GM18868 (cell line): ENCODE results near the gene DCPS.
"Not testable (repeated sequence)": the region's sequence is repeated elsewhere in the genome, so short reads cannot be mapped to it uniquely, and the experiment has no call there.

Source experiments
- ATAC-seq: cut with Tn5 transposase; IDR thresholded peaks from one replicate; pipeline ENCODE4 v1.9.1; 2021; ENCODE audit warnings: mild to moderate bottlenecking, moderate library complexity; ENCODE audit not compliant: unreplicated experiment

Gene DCPS

DNA sequence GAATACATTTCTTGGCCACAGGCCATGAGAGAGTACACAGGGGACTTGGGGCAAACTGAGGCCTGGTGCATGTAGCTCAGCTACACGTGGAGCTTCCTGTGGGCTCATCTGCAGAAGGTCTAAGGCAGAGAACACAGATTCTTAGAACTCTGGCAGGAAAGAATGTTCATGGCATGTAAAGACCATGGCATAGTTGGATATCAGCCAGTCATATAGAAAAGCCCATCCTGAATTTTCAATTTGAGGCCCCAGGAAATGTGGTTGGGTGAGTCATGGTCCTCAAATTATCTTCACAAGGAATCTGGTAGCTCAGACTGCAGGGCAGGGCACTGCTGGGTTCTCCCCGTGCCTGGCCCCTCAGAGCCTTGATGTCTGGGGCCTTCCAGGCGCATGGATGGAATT is 37.9 kb downstream of the DCPS start:
- no peak for ATAC-seq

DNA sequence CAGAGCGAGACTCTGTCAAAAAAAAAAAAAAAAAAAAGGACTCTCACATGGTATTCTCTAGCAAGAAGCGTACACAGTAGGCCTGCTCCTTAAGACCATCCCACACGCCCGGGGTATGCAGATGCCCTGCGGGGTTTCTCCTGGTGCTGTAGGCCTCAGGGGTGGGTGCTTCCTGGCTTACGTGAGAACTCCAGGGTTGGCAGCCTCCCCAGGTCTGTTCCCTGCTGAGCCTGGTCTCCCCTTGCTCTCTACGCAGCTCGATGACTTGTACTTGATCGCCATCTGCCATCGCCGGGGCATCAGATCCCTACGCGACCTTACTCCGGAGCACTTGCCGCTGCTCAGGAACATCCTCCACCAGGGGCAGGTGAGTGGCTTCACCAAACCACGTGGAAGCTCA is 39.2 kb downstream of the DCPS start:
- no peak for ATAC-seq

DNA sequence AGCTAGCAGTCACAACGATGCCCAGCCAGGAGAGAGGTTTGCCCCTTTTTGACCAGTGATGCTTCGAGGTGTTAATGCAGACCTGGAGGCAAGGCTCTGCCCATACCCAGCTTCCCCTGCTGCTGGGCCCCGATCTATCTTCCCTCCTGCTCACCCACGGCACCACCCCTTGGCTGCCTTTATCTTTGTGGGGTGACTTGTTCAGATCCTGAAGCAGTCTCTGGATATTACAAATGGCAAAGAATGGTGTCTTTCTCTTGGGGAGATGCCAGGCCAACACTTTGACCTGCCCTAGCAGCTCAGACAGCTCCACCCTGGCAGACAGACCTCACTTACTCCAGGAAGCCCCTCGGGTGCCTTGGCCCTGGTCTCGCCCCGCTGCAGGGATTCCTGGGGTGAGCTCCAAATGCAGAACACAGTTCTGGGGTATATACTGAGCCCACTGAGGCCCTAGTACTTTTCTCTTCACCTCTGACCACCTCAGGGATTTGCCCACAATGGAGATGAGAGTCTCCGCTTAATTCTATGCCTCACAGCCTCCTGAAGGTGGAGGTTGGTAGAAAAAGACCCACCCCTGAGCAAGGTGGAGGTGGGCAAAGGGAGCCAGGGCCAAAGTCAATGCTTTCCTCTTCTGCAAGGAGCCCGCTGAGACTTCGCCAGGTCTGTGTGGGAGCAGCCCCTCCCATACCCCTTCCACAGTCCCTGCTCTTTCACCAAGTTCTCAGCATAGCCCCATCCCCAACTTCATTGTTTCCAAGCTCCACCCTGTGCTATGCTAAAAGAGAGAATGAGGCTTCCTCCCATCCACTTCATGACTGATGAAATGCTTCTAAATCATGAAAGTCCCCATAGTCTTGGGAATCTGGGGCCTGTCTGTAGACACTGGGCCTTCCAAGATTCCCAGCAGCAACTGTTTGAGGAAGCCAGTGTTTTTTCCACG is 40.6 kb downstream of the DCPS start:
- no peak for ATAC-seq

DNA sequence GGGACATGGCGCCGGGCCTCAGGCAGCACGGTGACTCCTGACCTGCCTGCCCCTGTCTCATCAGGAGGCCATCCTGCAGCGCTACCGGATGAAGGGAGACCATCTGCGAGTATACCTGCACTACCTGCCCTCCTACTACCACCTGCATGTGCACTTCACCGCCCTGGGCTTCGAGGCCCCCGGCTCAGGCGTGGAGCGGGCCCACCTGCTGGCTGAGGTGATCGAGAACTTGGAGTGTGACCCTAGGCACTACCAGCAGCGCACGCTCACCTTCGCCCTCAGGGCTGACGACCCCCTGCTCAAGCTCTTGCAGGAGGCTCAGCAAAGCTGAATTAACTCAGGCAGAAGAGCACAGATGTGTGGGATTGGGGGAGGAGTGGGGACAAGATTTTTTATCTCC is 41.4 kb downstream of the DCPS start:
- no peak for ATAC-seq

DNA sequence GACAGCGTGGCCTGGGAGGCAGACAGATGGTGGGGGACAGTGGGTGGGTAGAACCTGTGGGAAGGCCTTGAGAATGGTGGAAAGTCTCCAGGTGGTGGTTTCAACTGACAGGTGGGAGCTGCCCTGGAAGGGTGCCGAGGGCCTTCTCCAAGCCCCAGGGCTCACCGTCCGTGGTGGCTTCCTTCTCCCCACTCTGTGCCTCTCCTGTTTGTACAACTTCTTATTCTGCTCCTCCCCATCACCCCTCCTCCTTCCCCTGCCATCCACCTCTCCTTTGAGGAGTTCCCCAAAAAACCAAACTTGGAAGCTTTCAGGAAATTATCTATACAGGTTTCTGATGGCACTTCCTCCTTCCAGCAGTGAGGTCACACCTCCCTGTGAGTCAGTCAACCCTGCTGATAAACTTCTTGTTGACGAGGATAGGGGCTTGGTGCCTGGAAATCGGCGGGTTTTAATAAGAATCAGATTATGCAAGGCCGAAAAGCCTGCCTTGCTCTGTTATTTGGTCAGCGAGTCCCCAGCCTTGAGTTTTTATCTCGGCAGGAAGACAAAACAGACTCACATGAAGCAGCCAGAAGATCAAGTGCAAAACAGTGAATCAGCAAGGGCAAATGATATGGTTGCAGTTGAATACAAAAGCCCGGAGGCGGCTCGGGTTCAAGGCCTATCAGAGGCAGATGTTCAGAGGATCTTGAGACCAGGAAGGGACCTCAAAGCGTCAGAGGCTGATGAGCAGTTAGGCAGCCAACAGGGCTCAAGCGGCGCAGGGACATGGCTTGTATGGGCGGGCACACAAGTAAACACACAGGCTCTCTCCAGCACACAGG is 42.1 kb downstream of the DCPS start:
- no peak for ATAC-seq

DNA sequence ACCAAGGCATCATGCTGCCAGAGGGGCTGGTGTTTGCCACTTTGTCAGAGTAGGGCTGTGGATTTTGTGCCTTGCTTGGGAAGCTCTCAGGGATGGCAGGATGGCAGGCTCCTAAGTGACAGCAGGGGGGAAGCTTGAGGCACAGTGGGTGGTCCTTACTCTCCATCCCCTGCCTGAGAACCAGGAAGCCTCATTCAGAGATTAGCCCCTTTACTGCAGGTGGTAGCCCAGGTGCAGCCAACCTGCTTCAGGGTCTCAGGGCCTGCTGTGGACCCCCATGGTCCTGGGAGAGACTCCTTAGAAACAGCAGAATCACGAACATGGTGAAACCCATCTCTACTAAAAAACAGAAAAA is 42.7 kb downstream of the DCPS start:
- no peak for ATAC-seq

DNA sequence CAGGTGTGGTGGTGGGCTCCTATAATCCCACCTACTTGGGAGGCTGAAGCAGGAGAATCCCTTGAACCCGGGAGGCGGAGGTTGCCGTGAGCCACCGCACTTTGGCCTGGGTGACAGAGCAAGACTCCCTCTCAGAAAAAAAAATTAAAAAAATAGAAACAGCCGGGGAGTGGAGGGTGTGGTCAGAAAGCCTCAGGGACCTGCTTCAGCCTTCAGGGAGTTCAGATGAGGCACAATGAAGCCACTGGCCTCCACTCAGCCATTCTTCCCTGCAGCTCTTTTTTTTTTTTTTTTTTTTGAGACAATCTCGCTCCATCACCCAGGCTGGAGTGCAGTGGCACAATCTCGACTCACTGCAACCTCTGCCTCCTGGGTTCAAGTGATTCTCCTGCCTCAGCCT is 43.1 kb downstream of the DCPS start:
- not testable (repeated sequence) for ATAC-seq

DNA sequence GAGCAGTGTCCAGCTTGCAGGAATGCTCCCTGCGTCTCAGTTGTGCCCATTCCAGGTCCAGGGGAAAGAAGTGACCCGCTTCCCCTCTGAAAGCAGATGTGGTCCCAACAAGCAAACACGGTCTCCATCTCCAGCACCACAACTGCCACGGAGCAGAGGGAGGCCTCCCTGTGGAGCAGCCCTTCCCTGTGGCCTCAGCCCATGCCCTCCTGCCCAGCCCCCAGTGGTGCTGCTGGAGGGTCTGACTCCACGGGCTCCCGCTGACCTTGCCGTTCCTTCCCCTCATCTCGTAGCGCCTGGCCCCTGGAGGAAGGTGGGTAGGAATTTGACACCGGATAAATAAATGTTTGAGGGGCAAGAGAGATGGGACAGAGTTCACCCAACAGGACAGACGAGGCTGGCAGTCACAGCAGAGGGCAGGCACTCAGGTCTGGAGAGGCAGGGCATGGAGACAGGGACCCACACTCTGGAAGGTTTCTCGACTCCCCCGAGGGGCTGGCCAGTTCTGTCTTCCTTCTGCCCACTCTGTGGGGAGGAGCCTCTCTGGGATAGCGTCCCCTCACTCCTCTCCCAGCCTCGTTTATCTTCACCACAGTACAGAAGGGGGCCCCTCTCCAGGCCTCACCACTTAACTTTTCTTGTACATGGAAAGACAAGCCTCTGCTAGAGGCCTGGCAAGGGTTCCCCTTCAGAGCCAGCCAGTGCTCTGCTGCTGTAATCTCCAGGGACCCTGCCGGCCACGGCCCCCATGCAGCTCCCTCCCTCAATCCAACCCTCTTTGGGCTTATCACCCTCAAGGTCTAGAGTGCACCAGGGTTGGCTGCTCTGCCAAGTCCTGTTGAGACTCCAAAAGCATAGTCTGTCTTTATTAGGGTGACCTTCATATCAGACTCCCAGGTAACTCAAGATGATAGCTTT is 44.1 kb downstream of the DCPS start:
- no peak for ATAC-seq

DNA sequence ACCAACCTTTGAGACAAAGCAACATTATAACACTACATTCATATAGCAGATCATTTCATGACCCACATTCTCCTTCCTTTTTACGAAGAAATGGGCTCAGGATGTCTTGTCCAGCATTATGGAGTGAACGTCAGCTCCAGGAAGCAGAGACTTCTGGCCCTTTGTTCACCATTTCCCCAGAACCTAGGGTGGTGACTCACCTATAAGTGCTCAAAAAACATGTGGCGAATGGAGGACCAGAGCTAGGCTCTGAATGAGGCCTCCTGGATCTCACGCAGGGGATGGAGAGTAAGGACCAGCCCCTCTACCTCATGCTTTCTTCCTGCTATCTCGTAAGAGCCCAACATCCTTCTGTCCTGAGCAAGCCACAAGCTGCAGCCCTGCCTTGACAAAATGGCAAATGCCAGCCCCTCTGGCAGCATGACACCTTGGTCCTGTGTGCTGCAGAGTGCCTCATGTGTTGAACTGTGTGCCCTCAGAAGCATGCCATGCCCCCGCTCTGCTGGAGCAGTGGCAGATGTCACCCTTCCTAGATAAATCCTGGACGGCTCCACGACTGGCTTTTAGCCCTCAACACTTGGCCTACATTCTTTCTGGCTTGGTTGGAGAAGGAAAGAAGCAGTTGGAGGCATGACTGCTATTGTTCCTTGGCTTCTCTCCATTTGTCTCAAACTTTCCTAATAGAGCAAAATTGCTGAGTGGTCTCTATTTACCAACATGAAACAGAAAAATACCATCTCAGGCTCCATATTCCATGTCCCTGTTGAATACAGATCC is 45.1 kb downstream of the DCPS start:
- ATAC-seq, result no peak

DNA sequence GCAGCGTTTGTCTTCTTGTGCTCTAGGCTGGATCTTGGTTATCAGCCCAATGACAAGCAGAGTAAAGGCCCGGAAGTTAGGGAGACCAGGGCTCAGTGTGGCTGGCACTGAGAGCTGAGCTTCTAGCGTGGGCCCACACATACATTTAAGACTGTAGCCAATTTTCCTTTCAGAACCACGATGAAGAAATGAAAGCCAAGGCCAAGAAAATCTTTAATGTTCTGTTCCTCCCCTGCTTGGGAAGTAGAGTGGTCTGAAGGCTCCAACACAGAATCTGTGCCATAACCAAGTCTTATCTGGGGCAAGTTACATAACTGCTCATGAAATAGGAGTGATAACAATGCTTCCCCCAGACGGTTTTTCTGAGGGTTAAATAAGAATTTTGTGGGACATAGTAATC is 47.0 kb downstream of the DCPS start:
- no peak for ATAC-seq

DNA sequence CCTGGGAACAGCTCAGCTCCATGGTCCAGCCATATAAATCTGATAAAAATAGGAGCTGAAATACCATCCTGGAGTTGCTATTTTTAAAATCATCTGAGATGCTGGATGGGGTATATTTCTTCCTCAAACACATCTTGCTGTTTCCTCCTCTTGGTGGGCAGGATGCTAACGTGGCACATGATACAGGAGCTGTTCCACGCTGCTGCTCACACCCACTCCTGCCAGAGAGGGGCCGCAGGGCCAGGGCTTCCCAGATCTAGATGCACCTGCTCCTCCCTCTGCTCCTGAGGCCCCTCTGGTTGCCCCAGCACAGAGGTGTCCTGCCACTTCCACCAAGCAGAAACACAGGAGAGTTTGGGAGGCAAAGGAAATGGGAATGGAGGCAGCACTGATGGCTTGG is 48.3 kb downstream of the DCPS start:
- no peak for ATAC-seq

DNA sequence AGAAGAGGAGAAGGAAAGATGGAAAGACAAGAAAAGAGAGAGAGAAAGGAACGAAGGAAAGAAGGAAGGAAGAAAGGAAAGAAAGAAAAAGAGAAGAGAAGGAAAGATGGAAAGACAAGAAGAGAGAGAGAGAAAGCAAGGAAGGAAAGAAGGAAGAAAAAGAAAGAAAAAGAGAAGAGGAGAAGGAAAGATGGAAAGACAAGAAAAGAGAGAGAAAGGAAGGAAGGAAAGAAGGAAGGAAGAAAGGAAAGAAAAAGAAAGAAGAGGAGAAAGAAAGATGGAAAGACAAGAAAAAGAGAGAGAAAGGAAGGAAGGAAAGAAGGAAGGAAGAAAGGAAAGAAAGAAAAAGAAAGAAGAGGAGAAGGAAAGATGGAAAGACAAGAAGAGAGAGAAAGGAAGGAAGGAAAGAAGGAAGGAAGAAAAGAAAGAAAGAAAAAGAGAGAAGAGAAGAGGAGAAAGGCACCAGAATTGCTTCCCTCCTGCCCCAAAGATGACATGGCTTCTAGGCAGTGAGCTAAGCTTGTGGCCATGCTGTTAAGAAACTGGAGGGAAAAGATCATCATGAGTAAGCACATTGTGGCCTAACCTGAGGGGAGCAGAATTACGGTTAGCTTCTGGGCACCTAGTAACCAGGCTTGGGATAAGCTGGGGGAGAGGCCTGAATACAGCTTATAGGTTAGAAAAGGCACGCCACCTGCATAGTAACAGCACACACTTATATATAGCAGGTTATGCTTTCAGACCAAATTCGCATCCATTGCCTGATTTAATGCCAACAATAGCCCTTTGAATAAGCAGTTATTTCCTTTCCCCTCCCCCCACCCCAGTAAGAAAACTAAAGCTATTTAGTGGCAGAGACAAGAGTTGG is 49.3 kb downstream of the DCPS start:
- no peak for ATAC-seq

DNA sequence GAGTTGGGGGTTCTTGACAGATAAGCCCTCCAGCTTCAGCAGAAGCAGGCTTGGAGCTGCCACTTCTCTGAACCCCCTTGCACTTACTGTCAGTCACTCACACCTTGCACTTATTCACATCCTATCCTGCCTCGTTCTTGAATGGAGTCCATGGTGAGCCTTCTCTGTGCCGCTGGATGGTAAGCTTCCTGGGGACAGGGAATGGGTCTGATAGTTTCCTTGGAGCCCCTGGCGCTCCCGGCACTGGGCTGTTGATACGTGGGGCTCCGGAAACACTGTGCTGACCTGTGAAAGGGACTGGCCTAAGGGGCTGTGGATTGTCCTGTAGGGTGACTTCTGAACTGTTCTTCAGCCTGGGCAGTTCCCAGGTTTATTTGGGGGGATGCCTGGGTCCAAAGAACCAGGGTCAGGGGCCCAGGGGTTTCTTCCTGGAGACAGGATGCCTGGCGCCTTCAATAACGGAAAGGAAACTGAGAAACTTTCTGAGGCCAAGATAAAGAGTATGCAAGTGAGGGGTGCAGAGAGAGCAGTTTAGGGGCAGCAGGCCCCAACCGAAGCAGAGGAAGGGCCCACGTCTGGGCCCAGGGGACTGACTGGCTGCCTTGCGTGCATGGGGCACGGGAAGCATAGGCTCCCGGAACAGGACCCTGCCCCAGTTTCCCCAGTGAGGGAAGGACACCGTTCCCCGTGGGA is 50.9 kb downstream of the DCPS start:
- peak; percentile 34 for ATAC-seq

DNA sequence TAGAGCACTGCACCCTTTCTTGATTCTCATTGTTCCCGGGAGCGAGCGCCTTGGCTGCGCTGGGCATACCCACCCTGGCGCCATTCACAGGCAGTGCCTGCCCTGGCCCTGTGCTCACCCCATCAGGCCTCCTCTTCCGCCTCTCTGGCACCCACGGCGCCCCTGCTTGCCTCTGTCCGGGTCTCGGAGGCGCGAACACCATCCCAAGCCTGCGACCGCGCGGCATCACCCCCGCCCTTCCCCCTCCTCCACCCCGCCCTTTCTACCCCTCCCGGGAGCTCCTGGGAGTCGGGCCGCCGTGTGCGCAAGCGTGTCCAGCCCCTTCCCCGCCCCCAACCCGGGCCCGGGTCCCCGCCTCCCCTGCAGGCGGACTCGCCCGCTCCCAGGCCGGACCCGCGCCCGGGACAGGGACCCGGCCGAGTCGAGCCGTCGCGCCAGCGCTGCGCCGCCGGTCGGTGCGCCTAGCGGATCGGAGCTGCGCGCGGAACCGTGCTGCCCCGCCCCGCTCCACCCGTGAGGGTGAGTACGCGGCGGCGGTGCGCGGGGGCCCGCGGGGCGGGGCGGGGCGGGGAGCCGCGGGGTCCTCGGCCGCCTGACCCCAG is 51.6 kb downstream of the DCPS start, which contains the start of gene ST3GAL4:
Gene ST3GAL4 (plus strand): TSS at position 363 of the 602 bp plus-strand sequence. CDS start 50,470 bp downstream, outside the sequence.
- peak; percentile 55 for ATAC-seq

DNA sequence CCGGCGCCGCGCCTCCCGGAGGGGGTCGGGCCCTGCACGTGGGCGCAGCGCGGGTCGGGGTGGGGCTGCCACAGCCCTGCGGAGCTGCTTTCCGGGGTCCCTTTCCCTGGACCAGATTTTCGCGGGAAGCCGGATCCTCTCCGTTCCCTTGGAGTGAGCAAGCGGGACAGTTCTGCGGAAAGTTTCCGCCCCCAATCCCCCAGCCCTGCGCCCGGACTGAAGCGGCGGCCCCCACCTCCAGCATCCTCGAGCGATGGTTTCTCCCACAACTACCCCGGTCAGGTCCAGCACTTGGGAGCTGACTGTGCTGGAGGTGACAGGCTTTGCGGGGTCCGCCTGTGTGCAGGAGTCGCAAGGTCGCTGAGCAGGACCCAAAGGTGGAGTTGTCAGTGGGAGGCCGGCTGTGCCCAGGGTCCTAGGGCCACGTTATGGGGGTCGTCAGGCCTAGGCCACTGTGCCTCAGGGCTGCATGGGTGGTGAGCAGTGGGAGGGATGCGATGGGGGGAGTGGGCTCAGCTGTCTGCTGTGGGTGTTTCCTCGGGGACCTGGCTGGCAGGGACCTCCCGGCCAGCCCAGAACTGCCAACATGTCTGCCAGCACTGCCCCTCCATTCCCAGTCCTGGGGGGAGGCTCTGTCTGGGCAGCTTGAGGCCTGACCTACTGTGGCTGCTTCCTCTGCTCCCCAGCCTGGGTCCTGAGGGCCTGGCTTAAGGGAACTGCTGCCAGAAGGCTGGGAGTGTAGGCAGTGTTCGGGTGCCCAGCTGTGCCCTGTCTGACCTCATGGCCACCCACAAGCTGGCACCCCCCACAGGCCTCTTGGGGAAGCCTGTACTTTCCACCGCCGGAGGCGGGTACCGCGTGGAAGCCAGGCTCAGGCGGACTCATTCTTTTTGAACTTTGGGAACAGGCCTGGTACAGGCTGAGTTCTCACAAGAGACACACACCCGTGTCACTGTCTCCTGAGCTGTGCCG is 52.4 kb downstream of the DCPS start:
- peak; percentile 19 for ATAC-seq

DNA sequence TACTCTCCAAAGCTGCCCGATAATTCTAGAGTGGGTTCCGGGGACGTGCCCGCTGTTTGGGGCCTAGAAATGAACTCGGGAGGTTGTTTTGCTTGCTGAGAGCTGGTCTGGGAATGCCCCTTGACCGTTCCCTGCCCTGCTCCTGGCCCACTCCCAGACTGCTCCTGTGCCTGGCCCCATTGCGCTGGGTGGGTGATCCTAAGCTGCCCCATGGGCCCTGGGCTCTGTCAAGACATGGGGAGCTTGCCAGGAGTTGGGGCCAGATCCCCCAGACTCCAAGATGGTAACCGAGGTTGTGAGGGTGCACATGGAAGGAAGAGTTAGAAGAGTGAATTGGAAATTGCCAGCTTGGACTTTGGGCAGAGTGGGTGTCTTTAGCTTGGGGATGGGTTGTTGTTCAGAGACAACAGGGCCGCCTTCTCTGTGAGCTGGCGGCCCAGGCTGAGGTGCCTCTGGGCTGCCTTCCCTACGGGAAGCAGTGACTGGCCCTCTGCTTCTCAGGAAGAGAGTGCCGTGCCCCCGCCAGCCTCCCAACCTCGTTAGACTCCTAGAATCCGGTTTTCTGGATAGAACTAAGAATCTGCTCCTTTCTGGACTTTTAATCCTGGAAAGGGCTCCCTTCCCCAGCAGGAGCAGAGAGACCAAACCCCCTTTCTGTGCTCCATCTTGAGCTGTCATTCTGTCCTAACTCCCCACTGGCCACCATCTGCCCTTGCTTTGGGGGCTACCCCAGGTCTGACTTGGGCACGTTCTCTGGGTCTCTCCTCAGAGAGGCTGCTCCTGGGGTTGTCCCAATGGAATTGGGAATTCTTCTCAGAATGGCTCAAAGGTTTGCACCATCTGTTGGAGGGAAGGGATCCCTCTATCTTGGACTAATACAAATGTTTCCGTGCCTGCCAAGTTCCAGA is 53.4 kb downstream of the DCPS start:
- ATAC-seq, result no peak
